DMS53 treated with DMSO at 0.1 percent for 48 hours (cell line): ENCODE results near the gene AKT3.
"Not testable (repeated sequence)": the region's sequence is repeated elsewhere in the genome, so short reads cannot be mapped to it uniquely, and the experiment has no call there.

Experiments used
- DNase-seq: peaks from one replicate; lab custom pipeline; 2025; ENCODE audit not compliant: unreplicated experiment; lab: John Stamatoyannopoulos, UW

Gene AKT3

DNA sequence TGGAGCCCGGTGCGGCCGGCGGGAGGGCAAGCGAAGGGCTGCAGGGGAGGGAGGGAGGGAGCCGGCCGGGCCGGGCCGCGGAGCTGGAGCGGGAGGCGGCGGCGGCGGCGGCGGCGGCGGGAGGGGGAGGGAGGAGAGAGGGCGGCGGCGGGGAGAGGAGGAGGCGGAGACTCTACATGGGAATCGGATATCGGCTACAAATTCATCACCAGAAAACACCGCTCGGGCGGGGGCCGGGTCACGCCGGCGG lies at the start of gene AKT3:
TSS of gene AKT3 (minus strand) at position 42 of the 250 bp plus-strand sequence. CDS start 7,073 bp downstream, outside the sequence.
- DNase-seq, result peak; percentile 65

DNA sequence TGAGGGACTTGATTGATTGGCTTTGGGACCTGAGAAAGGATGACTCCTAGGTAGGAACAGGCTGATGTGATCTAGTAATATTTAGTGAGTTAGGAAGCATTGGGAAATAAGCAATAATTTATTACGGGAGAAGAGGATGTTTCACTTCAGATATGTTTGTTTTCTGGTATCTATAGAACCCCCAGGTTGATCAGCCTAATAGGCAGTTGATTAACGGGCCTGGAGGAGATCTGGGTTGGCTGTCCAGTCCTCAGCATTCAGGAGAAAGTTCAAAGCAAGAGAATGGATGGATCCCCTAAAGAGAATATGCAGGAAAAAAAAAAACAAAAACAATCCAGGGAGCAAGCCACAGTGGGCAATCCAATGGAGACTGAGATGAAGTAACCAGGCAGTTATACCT lies 48.2 kb upstream of the AKT3 start:
- no peak for DNase-seq

DNA sequence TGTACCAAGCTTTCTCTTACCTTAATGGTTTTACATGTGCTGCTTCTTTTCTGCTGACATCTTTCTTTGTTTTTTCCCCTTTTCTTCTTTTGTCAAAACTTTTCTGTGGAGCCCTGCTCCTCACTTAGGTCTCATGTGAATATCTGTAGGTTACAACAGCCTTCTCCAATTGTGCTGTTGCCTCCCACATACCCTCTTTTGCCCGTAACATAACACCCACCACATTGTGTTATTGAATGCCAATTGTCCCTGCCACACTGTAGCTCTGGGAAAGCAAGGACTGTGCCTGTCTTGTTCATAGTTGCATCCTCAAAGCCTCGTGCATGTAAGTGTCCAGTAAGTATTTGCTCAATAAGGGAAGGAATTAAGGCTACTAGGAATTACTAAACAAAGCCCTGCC lies 46.3 kb upstream of the AKT3 start:
- no peak for DNase-seq

DNA sequence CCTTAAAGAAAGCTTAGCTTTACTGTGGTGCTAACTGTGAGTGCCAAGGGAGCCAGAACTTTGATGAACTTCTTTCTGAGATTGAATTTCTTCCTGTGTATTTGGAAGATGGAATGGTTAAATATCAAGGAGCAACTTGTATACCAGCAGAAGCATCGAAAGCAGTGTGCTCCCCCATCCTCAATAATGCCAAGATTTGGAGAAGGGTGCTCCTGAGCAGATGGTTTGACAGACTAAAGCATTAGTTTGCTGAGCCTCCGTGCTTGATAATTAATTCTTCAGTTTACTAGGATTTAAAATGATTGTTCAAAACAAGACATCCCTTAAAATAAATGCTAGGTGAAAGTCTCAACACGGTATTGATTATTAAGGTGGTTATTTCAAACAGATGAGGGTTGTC lies 42.4 kb upstream of the AKT3 start:
- DNase-seq, result no peak

DNA sequence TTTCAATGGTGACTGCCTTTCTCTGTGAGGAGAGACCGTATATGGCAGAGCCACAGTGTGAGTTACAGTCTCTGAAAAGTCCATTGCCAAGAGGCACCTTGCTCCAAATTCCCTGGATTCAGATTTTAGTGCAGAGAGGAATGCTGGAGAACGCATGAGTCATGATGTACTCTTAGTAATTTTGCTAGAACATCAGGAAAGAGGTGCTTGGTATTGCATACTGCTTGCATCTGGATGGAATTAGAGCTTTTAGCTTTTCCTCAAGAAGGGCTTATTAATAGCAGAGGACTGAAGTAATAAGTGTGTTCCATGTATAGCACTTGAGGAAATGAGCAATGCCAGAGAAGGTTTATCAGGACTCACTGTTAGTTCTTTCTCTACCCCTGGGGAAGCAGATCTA lies 40.5 kb upstream of the AKT3 start:
- no peak for DNase-seq

DNA sequence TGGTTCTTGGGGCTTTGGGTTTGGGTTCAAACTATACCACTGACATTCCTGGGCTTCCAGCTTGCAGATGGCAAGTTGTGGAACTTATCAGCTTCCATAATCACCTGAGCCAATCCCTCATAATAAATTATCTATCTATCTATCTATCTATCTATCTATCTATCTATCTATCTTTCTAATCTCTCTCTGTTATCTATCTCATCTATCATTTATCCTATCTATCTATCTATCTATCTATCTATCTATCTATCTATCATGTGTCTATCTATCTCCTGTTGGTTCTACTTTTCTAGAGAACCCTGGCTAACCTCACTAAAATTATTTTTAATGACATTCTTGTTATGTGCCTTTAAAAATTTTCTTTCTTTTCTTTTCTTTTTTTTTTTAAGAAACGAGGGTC lies 35.8 kb upstream of the AKT3 start:
- no peak for DNase-seq

DNA sequence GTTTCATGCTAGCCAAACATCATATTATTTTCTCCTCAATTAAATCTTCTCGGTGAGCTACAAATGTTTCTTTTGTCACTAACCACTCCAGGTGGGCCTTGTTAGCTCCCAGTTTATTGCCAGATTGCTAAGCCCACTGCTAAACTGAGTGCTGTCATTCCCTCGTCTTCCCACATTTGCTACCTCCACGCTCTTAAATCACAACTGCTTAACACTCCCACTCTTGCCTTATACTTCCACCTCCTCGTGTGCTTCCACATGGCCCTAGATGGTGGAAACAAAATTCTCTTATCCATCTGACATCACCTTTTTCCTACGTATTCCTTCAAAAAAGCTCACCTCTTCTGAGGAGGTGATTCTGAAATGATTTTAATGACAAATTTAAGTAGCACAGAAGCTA lies 34.6 kb upstream of the AKT3 start:
- DNase-seq, result no peak

DNA sequence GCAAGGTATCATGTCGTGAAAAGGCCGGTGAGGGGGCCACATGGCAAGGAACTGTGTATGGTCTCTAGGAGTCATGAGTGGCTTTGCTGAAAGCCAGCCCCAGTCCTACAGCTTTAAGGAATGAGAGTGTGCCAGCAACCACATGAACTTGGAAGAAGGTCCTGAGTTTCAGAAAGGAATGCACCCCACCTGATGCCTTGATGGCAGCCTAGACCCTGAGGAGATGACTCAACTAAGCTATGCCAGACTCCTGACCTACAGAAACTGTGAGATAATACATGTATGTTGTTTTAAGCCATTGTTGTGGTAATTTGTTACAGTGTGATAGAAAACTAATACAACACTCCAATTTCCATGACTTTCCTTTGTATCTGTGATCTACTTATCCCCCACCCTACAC lies 33.5 kb upstream of the AKT3 start:
- DNase-seq, result no peak

DNA sequence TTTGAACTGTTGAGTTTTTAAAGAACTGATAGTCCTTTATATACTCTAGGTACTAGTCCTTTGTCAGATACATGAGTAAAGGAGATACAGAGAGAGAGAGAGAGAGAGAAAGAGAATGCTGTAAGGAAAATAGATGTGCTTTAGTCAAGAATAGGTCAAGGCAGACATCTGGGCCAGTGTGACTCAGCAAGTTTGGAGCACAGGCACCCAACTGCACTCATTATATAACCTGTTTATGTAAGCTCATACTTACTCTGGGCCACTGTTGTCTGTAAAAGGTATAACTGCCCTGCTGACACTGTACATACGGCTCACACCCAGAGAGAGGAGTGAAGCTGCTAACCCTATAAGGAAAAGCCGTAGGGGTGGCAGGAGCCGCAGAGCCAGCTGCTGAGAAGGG lies 32.2 kb upstream of the AKT3 start:
- peak; percentile 51 for DNase-seq

DNA sequence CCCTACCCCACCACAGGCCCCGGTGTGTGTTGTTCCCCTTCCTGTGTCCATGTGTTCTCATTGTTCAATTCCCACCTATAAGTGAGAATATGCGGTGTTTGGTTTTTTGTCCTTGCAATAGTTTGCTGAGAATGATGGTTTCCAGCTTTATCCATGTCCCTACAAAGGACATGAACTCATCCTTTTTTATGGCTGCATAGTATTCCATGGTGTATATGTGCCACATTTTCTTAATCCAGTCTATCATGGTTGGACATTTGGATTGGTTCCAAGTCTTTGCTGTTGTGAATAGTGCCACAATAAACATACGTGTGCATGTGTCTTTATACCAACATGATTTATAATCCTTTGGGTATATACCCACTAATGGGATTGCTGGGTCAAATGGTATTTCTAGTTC lies 27.0 kb upstream of the AKT3 start:
- not testable (repeated sequence) for DNase-seq

DNA sequence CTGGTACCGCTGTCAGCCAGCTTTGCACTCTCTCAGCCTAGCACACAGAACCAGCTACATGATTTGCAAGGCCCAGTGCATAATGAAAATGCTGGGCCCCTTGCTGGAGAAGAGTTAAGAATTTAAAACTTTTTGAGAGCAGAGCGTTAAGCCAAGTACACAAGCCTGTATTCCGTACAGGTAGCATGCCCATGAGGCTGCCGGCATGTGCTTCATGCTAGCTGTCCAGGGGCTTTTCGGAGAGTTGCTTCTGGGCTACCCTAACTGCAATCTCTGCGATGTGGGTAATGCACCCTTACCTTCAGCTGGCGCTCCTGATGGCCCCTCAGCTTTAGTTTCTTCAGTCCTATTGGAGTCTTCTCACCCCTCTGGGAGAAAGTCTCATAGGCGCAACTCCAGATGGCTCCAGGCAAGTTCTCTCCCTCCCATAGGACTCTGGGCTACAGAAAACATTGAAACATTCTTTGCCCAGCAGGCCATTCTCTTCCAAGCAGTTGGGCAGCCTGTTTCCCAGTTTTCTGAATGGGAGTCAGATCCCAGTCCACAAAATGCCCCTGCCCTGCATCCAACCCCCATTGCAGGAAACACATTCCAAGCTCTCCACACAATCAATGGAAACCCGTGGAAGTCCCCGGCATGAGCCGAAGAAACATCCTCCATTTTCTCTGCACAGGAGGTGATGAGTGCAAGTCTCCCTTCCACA lies 5.7 kb upstream of the AKT3 start:
- no peak for DNase-seq

DNA sequence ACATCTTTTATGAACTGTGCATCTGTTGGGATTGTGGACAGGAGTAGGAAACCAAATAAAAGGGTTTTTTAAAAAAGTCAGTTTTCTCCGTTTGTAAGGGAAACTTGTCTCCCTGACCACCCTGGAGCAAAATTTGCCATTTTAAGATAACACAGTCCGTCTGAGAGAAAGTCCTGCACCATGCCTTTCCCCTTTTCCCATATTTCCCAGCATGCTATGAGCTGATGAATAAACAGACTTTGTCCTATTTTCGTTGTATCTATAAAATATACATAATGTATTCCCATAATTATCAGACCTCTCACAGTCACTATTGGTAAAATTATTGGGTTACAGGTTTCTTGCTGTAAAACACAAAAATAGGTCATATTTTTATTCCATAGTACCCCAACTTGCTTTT lies 1.7 kb upstream of the AKT3 start:
- no peak for DNase-seq

DNA sequence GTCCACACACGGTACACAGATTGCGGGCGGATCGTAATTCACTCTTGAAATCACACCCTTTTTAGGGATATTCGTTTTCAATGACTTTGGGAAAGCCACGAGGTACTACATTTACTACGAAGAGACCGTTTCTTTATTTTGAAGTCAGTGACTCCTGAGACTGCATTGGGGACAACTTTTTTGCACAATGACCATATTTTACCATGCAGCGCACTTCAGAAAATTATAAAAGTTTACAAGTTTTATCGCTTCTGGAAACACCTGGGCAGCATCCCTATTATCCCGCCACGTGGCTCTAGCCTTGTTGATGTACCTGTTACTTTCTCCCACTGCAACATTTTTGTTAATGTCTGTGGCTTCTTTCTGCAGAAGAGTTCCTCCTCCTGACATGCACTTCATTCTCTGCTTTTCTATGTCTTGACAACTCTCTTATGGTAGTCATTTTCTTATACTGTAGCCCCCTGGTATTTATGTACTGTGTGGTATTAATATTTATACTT lies 1.3 kb upstream of the AKT3 start:
- peak; percentile 36 for DNase-seq

DNA sequence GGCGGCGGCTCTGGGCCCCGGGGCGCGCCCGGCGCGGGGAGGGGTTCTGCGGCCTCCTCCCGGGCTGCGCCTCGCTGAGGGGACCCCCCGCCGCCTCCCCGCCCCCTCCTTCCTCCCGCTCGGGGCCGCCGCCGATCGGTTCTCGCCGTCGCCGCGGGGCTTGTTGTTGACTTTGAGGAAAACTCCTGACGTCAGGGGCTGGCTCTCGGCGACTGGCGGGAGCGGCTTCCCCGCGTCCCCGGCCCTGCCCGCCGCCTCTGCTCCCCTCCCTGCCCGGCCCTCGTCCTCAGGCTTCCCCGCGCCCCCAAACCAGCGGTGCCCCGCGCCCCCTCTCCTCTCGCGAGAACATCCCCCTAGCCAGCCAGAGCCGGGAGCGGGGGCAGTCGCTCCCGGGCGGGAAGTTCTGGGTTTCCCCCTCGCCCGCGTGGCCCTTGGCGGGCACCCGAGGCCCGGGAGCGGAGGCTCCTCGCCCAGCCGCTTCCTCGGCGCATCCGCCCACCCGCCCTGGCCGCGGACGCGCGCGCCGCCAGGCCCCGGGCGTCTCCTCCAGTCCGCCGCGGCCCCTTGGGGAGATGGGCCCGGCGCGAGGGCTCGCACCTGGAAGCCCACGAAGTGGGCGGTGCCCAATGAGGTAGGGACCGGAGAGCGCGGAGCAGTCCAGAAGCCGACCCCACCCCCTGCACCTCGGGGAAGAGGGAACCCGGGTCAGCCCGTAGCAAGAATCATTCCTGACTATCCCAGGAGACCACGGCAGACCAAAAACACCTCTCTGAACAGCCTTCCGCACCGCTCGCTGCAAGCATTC lies 611 bp upstream of the AKT3 start:
- peak; percentile 36 for DNase-seq

DNA sequence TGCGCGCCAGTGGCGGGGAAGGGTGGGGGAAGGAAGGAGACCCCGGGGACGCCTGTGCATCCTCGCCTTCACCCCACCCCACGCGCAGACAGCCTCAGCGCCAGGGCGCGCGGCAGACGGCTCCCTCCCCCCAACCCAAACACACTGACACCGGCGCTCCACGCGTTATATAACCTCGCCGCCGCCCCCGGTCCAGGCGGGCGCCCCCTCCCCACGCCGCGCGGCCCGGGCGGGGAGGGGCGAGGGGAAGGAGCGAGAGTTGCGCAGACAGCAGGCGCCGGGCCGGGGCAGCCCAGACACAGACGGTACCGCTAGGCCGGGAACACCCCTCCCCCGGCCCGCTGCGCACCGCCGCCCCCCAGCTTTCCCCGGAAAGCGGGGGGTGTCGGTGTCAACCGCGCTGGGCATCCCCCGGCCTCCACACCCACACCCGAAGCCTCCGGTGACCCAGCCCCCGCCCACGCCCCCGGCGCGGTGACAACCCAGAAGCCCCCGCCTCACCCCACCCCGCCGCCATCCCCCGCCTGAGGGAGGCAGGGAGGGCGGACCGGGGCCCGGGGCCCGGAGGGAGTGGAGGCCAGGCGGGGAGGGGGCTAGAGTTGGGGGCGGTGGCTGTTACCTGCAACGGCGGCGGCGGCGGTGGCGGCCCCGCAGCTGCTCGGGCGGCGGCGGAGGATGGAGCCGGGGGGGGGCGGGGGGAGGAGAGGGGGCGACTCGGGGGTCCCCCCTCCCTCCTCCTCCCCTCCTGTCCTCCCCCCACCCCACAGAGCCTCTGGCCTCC lies 432 bp downstream of the AKT3 start:
- no peak for DNase-seq

DNA sequence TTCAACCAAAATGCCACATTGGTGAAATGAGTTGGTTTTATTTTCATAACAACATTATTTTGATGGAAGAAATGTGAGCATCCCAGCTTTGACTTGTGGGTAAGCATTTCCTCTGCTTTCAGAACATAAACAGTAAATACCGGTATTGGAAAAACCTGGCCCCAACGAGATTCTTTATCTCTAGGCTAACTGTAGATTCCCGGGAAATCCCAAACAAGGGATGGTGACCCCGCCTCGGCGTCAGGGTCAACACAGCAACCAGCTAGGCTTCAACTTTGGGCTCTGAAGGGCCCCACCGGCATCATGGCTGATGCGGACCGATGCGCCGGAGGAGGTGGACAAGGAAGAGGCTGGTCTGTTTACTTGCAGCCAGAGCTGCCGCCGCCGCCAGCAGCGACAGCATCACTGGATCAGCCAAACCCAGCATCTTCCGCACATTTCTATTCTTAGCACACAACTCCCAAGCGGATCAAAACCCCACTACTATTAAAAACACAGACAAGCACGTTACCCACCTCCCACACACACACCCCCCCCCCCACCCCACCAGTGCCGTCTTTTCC lies 1.1 kb downstream of the AKT3 start:
- DNase-seq, result peak; percentile 40

DNA sequence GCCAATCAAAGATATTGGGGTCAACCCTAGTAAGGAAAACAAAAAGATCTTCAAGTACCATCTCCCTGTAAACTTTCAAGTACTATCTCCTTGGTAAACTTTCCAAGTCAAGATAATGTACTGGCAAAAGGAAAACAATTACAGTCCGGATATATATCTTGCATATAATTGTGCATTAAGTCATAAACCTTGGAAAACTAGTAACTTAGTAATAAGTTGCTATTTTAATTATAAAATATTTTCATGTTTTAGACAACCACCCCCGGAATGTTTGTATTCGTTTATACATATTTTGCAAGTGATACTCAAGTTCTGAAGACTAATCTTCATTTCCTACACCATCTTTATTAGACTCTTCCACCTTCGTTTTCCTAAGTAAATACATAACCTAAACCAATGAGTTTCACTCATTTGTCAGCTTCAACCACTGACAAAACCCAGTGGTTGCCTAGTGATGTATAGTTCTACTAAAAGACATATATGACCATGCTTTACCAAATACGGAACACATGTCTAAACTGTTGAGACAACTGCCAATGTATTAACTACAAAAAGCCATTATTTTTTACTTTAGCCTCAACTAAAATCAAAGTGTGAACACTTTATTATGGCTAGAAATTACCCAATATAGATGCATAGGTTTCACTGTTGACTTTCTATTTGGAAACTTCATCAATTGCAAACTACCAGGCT lies 1.7 kb downstream of the AKT3 start:
- no peak for DNase-seq

DNA sequence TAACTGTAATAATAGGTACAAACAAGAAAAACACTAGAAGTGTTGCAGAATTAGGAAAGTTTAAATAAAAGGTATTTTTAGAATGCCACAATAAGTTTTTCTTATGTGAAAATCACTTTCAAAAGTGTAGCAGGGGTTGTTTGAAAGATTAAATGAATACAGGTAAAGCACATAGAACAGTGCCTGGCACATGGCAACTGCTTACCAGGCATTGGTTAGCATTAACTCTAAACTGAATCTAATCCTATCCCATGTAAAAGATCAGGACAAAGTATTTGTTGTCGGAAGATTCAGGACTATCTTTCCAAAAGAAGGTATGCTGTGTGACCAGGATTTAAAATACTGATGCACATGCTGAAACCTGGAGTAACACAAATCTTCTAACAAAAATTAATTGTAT lies 3.3 kb downstream of the AKT3 start:
- DNase-seq, result no peak

DNA sequence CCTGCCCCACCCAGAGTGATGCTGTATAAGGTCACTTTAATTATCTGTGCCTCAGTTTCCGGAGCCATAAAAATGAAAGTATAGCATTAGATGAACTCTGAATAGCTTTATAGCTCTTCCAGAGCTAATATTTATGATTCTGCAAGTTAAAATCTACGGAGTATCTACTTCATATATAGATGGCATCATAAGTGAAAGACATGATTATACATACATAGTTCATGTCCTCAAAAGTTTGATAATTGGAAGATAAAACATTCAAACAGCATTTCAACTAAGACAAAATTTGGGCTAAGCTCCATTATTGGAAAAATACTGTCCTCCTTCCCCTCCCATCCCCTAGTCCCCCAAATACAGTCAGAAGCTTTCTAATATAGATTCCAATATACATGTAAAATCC lies 4.2 kb downstream of the AKT3 start:
- DNase-seq, result no peak

DNA sequence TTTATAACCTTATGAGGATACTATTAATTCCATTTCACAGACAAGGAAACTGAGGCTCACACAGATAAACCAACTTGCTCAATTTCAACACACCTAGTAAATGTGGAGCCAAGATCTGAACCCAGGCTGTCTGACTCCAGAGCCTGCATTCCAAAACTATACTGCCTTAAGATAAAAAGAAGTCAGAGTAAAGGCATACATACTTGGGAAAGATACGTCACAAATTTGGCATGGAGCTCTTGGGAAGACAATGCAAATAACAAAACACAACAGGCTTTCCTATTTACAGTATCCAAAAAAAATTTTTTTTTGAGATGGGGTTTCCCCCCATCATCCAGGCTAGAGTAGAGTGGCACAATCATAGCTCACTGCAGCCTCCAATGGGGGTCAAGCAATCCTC lies 5.9 kb downstream of the AKT3 start:
- no peak for DNase-seq

DNA sequence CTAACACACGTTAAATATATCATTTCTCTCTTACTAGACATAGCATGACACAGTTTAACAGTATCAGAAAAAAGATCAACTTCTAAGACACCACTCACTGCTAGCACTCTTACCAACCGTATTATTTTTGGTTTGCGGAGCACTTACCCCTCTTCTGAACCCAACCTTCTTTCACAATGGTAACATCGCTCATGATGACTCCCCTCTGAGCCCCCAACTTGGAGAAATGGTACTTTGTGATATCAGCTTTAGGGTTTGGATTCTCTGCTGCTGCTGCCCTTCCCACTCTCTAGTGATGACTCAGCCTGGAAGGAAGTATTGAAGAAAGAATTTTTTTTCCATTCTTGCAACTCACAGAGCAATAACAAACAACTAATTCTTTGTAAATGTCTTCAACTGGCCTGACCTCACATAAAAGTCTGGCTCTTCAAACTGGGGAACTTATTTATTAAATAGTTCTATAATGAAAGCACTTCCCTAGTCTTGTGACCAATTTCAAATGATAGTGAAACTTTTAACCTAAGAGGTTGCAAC lies 7.0 kb downstream of the AKT3 start:
- DNase-seq, result no peak
